ENCODE measurements around the gene STK38. TPM values are rescaled to one million over a fixed set of nuclear protein-coding genes. Genes with fewer than 3 reads are reported as not detected.

Gene STK38
- total RNA-seq, 1 experiment from 2014 or later = 20.1 TPM

- H3K4me1 ChIP-seq (ENCODE audit: control insufficient read depth in 1 of 2, insufficient read depth in 2 of 2, low read length in 2 of 2) = peaks cover 27 to 46% of the 10 kb centered on the region in 2 experiments
- no TSS peak for BruUV-seq (replicated peaks)
- CTCF ChIA-PET = no interaction called here
- H3K9ac ChIP-seq (ENCODE audit: low read length) = no peak overlapping the region
- peak overlapping the region; percentile 30; the same call in 1 of the 2 replicates for H3K27ac ChIP-seq (ENCODE audit: low read depth, low read length)
- H4K20me1 ChIP-seq (ENCODE audit: insufficient read depth) = no peaks in the 10 kb centered on the region
- POLR2A ChIA-PET = interaction anchor here (0.7 kb wide), 1 partner anchor 500 kb away, joined by 3 read pairs; no protein-coding TSS in a partner anchor
- no peak overlapping the region for H3K4me3 ChIP-seq (replicated peaks in 1 of 2; ENCODE audit: low read depth in 1 of 2, low read length in 2 of 2)
- H3K79me2 ChIP-seq (ENCODE audit: insufficient read depth, low read length) = no peaks in the 10 kb centered on the region
- no peaks in the 10 kb centered on the region for H3K36me3 ChIP-seq (ENCODE audit: control insufficient read depth in 1 of 2, insufficient read depth in 2 of 2, low read length in 2 of 2)
- H2AFZ ChIP-seq (ENCODE audit: low read depth, low read length, poor library complexity, severe bottlenecking) = peak overlapping the region; percentile 93
- H3K9me2 ChIP-seq (ENCODE audit: insufficient read depth) = no peaks in the 10 kb centered on the region
- no peak for DNase-seq (ENCODE audit: low read depth, low spot score)
- H3K4me2 ChIP-seq (ENCODE audit: low read length) = peak overlapping the region; percentile 65
- intact Hi-C loops (cut with micrococcal nuclease) = loop anchor here (1.0 kb wide), 1 partner anchor 153 kb away; no protein-coding TSS in a partner anchor
- no peak for ATAC-seq
- TF ChIP-seq SP1 (IDR thresholded peaks at IDR 0.05; ENCODE audit: low read depth) (no peak), CEBPB (IDR thresholded peaks at IDR 0.05; ENCODE audit: low read depth) (no peak), TCF7L2 (IDR thresholded peaks at IDR 0.05; ENCODE audit: borderline replicate concordance, extremely low read depth, insufficient read depth, insufficient read length) (no peak), CBX3 (IDR thresholded peaks at IDR 0.05; ENCODE audit: low read depth) (no peak), ELF1 (IDR thresholded peaks at IDR 0.05; ENCODE audit: borderline replicate concordance, low read depth) (no peak), CTCF (IDR thresholded peaks at IDR 0.05 in 2 of 3, conservative IDR thresholded peaks at IDR 0.05 in 1 of 3; ENCODE audit: borderline replicate concordance in 1 of 3, insufficient read depth in 1 of 3, low read depth in 2 of 3, low read length in 2 of 3) (no peak), FOSL1 (IDR thresholded peaks at IDR 0.05; ENCODE audit: low read depth) (no peak)
- no peaks in the 10 kb centered on the region for H3K9me3 ChIP-seq (ENCODE audit: control insufficient read depth in 1 of 2, insufficient read depth in 1 of 2, low read depth in 1 of 2, low read length in 2 of 2)
- H3K27me3 ChIP-seq (ENCODE audit: insufficient read depth, low read length) = no peaks in the 10 kb centered on the region
- RAD21 ChIA-PET (ENCODE audit: low non-redundant PET in 1 of 2, low total read pairs in 2 of 2, uncharacterized antibody in 2 of 2, unreplicated experiment in 2 of 2) = no interaction called here
These were observed 29.3 kb upstream of the STK38 start for GRCh38 chr6:36576578-36576977.

GRCh38 chr6:36574679-36575078 is 27.4 kb upstream of the STK38 start:
- RAD21 ChIA-PET (ENCODE audit: low non-redundant PET in 1 of 2, low total read pairs in 2 of 2, uncharacterized antibody in 2 of 2, unreplicated experiment in 2 of 2) = no interaction called here
- H3K9ac ChIP-seq (ENCODE audit: low read length) = no peak overlapping the region
- no peaks in the 10 kb centered on the region for H3K27me3 ChIP-seq (ENCODE audit: insufficient read depth, low read length)
- H3K9me2 ChIP-seq (ENCODE audit: insufficient read depth) = no peaks in the 10 kb centered on the region
- H3K4me1 ChIP-seq (ENCODE audit: control insufficient read depth in 1 of 2, insufficient read depth in 2 of 2, low read length in 2 of 2) = peaks cover 21 to 38% of the 10 kb centered on the region in 2 experiments
- ATAC-seq = no peak
- no peaks in the 10 kb centered on the region for H3K36me3 ChIP-seq (ENCODE audit: control insufficient read depth in 1 of 2, insufficient read depth in 2 of 2, low read length in 2 of 2)
- intact Hi-C loops (cut with micrococcal nuclease) = no loop called here
- no peak overlapping the region for H3K4me3 ChIP-seq (replicated peaks in 1 of 2; ENCODE audit: low read depth in 1 of 2, low read length in 2 of 2)
- H2AFZ ChIP-seq (ENCODE audit: low read depth, low read length, poor library complexity, severe bottlenecking) = no peak overlapping the region
- POLR2A ChIA-PET = no interaction called here
- H4K20me1 ChIP-seq (ENCODE audit: insufficient read depth) = no peaks in the 10 kb centered on the region
- H3K79me2 ChIP-seq (ENCODE audit: insufficient read depth, low read length) = no peaks in the 10 kb centered on the region
- no peak overlapping the region for H3K4me2 ChIP-seq (ENCODE audit: low read length)
- H3K27ac ChIP-seq (ENCODE audit: low read depth, low read length) = no peak overlapping the region
- H3K9me3 ChIP-seq (ENCODE audit: control insufficient read depth in 1 of 2, insufficient read depth in 1 of 2, low read depth in 1 of 2, low read length in 2 of 2) = no peaks in the 10 kb centered on the region
- CTCF ChIA-PET = no interaction called here
- no TSS peak for BruUV-seq (replicated peaks)
- DNase-seq (ENCODE audit: low read depth, low spot score) = no peak
- no peak for TF ChIP-seq POLR2A (IDR thresholded peaks at IDR 0.05; ENCODE audit: borderline replicate concordance, extremely low read depth, insufficient read depth, insufficient read length)
- TF ChIP-seq EGR1 (IDR thresholded peaks at IDR 0.05; ENCODE audit: low read depth) = no peak
- no peak for TF ChIP-seq ZBTB33 (IDR thresholded peaks at IDR 0.05; ENCODE audit: extremely low read depth, insufficient replicate concordance, low read length)
- TF ChIP-seq MAX (IDR thresholded peaks at IDR 0.05) = no peak
- TF ChIP-seq POLR2AphosphoS5 (IDR thresholded peaks at IDR 0.05; ENCODE audit: low read depth, low read length) = no peak
- no peak for TF ChIP-seq JUND (IDR thresholded peaks at IDR 0.05)
- TF ChIP-seq CTCF (IDR thresholded peaks at IDR 0.05 in 2 of 3, conservative IDR thresholded peaks at IDR 0.05 in 1 of 3; ENCODE audit: borderline replicate concordance in 1 of 3, insufficient read depth in 1 of 3, low read depth in 2 of 3, low read length in 2 of 3) = no peak
- no peak for TF ChIP-seq RAD21 (IDR thresholded peaks at IDR 0.05; ENCODE audit: low read depth)
- TF ChIP-seq ZFX (IDR thresholded peaks at IDR 0.05) = no peak
- no peak for TF ChIP-seq SRF (IDR thresholded peaks at IDR 0.05; ENCODE audit: low read depth)
- no peak for TF ChIP-seq FOSL1 (IDR thresholded peaks at IDR 0.05; ENCODE audit: low read depth)

Measured in HCT116 (cell line).